Measurements from ENCODE around the gene AMIGO1. TPM values are rescaled to one million over a fixed set of nuclear protein-coding genes. Genes with fewer than 3 reads are reported as not detected.
A peak's percentile ranks its signal among the peaks of the same experiment; 100 is the strongest.

Gene AMIGO1
- total RNA-seq, 1 experiment from 2014 or later: 0.37 TPM

DNA sequence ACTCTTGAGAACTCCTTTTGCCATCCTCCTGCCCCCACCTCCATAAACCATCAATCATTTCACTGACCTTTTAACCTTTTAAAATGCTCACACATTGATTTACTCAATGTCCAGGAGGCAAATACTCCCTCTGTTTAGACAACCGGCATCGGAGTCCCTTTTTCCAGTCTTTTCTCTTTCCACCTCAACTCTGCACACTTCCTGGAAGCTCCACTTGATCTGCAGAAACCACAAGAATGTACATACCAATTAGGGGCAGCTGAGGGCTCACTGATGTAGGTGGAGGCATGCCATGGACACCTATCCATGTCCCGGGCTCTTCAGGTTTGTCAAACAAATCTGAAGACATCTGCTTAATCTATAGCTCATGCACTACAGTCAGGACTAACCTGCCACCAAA is 5.3 kb upstream of the AMIGO1 start:
- Histone ChIP-seq H3K4me1 (ENCODE audit: low read length) (peaks cover 9% of the 10 kb centered on the region), H3K4me3 (ENCODE audit: low read length) (no peak overlapping the region), H4K20me1 (ENCODE audit: insufficient read depth, low read depth, low read length) (no peaks in the 10 kb centered on the region), H3K9me3 (ENCODE audit: low read length) (no peaks in the 10 kb centered on the region), H3K36me3 (ENCODE audit: insufficient read depth, low read length) (no peaks in the 10 kb centered on the region), H3K4me2 (ENCODE audit: low read depth, low read length, poor library complexity, severe bottlenecking) (no peak overlapping the region), H3K9me2 (replicated peaks; ENCODE audit: insufficient read depth, low read length) (no peaks in the 10 kb centered on the region), H3K9ac (ENCODE audit: low read length) (no peak overlapping the region), H3K27me3 (ENCODE audit: low read length) (no peaks in the 10 kb centered on the region), H3K79me2 (ENCODE audit: low read length) (no peaks in the 10 kb centered on the region), H3K27ac (ENCODE audit: low read length) (no peak overlapping the region), H2AFZ (ENCODE audit: low read length) (no peak overlapping the region)
- DNase-seq: no peak

DNA sequence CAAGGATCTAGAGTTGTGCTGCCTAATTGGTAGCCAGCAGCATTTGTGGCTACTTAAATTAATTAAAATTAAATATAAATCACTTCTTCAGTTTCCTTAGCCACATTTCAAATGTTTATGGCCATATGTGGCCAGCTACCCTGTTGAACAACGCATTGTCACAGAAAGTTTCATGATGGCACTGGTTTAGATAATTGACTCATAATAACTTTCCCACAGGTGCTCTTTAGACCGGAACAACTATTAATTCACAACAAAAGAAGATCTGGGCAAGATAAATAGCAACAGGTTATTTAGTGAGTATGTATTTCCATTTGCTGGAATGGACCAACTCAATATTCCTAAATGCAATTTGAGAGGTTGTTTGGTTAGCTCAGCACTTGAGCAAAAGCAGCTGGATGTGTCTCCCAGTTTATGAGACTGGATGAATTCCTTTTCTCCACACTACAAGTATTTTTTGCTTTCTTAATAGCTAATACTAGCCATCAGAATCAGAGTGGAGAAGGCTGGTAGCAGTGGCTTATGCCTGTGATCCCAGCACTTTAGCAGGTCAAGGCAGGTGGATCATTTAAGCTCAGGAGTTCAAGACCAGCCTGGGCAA is 3.7 kb upstream of the AMIGO1 start:
- H3K4me2 ChIP-seq (ENCODE audit: low read depth, low read length, poor library complexity, severe bottlenecking): no peak overlapping the region
- H3K36me3 ChIP-seq (ENCODE audit: insufficient read depth, low read length): no peaks in the 10 kb centered on the region
- no peaks in the 10 kb centered on the region for H3K9me2 ChIP-seq (replicated peaks; ENCODE audit: insufficient read depth, low read length)
- H3K4me3 ChIP-seq (ENCODE audit: low read length): no peak overlapping the region
- H3K27ac ChIP-seq (ENCODE audit: low read length): no peak overlapping the region
- no peaks in the 10 kb centered on the region for H4K20me1 ChIP-seq (ENCODE audit: insufficient read depth, low read depth, low read length)
- no peak overlapping the region for H3K9ac ChIP-seq (ENCODE audit: low read length)
- H3K27me3 ChIP-seq (ENCODE audit: low read length): no peaks in the 10 kb centered on the region
- H2AFZ ChIP-seq (ENCODE audit: low read length): no peak overlapping the region
- peaks cover 14% of the 10 kb centered on the region for H3K4me1 ChIP-seq (ENCODE audit: low read length)
- no peak for DNase-seq
- no peaks in the 10 kb centered on the region for H3K9me3 ChIP-seq (ENCODE audit: low read length)
- no peaks in the 10 kb centered on the region for H3K79me2 ChIP-seq (ENCODE audit: low read length)

DNA sequence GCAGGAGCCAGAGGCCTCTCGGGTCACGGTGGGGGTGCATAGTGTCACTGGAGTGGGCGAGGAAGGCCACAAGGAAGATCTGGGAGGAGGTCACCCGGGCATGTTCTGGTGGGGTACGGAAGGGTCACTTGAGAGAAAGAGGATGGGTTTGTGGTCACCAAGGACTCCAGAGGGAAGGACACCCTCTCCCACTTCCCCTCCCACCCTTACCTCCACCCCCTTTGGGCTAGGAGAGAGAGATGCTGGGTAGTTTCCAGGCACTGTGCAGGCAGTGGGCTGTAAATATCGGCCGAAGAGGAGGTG is 703 bp downstream of the AMIGO1 start:
- no peak for DNase-seq
- Histone ChIP-seq H3K4me1 (ENCODE audit: low read length) (peaks cover 9% of the 10 kb centered on the region), H3K9me2 (replicated peaks; ENCODE audit: insufficient read depth, low read length) (no peaks in the 10 kb centered on the region), H3K36me3 (ENCODE audit: insufficient read depth, low read length) (no peaks in the 10 kb centered on the region), H3K27me3 (ENCODE audit: low read length) (no peaks in the 10 kb centered on the region), H3K4me3 (ENCODE audit: low read length) (peak overlapping the region; percentile 65; the same call in 1 of the 2 replicates), H4K20me1 (ENCODE audit: insufficient read depth, low read depth, low read length) (no peaks in the 10 kb centered on the region), H3K79me2 (ENCODE audit: low read length) (no peaks in the 10 kb centered on the region), H3K4me2 (ENCODE audit: low read depth, low read length, poor library complexity, severe bottlenecking) (peak overlapping the region; percentile 82), H3K9ac (ENCODE audit: low read length) (peak overlapping the region; percentile 54; the same call in 1 of the 2 replicates), H3K9me3 (ENCODE audit: low read length) (no peaks in the 10 kb centered on the region), H3K27ac (ENCODE audit: low read length) (no peak overlapping the region), H2AFZ (ENCODE audit: low read length) (no peak overlapping the region; the same call in 1 of the 2 replicates)

DNA sequence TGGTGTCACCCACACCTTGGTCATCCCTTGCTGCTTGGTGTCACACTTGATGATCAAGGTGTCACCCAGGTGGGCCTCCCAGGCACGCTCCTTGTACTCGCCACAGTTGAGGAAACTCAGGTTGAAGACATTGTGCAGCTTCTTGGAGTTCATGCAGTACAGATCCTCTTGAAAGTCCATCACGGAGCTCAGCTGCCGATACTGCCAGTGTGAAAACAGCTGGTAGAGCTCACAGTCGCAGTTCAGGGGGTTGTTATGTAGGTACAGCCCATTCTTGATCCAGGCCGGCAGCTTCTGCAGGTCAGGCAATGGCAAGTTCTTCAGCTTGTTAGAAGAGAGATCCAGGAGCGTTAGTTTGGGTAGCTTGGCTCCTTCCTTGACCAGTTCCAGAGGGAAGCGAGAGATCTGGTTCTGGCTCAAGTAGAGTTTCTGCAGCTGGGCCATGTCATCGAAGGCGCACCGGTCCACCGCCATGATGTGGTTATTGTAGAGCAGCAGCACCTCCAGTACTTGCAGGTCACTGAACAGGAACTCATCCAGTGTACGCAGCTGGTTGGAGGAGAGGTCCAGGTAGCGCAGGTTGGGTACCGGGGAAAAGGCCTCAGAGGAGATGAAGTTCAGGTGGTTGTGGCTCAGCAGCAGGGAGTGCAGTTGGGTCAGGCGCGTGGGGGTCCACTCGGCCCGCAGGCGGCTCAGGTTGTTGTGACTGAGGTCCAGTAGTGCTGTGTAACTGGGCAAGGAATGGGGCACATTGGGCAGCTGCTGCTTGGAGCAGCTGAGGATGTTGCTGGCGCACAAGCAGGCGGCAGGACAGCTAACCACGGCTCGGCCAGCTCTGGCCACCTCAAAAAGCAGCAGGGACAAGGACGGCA is 1.3 kb downstream of the AMIGO1 start:
- no peak overlapping the region for H3K27ac ChIP-seq (ENCODE audit: low read length)
- H3K36me3 ChIP-seq (ENCODE audit: insufficient read depth, low read length): no peaks in the 10 kb centered on the region
- H2AFZ ChIP-seq (ENCODE audit: low read length): no peak overlapping the region
- peaks cover 9% of the 10 kb centered on the region for H3K4me1 ChIP-seq (ENCODE audit: low read length)
- H3K79me2 ChIP-seq (ENCODE audit: low read length): no peaks in the 10 kb centered on the region
- no peak overlapping the region for H3K4me2 ChIP-seq (ENCODE audit: low read depth, low read length, poor library complexity, severe bottlenecking)
- no peak overlapping the region for H3K4me3 ChIP-seq (ENCODE audit: low read length)
- H3K9me2 ChIP-seq (replicated peaks; ENCODE audit: insufficient read depth, low read length): no peaks in the 10 kb centered on the region
- no peaks in the 10 kb centered on the region for H3K9me3 ChIP-seq (ENCODE audit: low read length)
- no peaks in the 10 kb centered on the region for H3K27me3 ChIP-seq (ENCODE audit: low read length)
- H3K9ac ChIP-seq (ENCODE audit: low read length): no peak overlapping the region
- no peaks in the 10 kb centered on the region for H4K20me1 ChIP-seq (ENCODE audit: insufficient read depth, low read depth, low read length)
- no peak for DNase-seq

DNA sequence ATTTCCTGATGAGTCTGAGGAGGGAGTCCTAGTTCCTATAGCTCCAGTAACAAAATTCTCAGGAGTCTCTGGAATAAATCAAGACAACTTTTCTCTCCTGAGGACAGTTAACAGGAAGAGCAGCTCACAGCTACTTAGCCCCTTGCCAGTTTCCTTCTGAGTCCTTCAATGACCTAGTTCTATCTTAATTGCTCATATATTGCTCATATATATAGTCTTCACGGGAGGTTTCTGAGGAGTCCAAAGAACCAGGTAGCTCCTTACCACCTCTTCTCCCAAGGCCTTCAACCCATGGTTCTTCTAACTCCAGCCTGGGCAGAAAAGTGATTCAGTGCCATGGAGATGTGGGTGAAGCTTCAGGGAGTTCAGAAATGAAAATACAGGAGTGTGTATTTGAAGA is 4.6 kb downstream of the AMIGO1 start:
- no peak overlapping the region for H3K27ac ChIP-seq (ENCODE audit: low read length)
- no peak overlapping the region for H3K4me2 ChIP-seq (ENCODE audit: low read depth, low read length, poor library complexity, severe bottlenecking)
- no peak overlapping the region for H3K4me3 ChIP-seq (ENCODE audit: low read length)

DNA sequence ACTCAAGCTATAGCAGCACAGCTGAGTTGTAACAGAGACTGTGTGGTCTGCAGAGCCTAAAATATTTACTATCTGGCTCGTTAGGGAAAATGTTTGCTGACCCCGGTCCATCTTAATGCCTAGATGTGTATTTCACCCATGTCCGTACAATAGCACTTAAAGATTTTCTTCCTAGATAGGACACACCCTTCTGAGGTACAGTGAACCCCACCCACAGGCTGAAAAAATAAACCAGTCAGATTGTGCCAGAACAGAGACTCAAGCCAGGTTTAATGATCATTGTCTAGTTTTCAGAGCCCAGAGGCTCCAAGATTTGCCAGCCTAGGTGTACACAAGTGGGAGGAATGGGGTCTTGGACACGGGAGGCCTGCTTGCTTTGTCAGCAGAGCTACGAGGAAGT is 5.6 kb downstream of the AMIGO1 start:
- Histone ChIP-seq H3K9ac (ENCODE audit: low read length) (no peak overlapping the region), H3K9me3 (ENCODE audit: low read length) (no peaks in the 10 kb centered on the region), H3K36me3 (ENCODE audit: insufficient read depth, low read length) (peaks cover 9% of the 10 kb centered on the region; the same call in 1 of the 2 replicates), H3K27ac (ENCODE audit: low read length) (no peak overlapping the region), H3K4me3 (ENCODE audit: low read length) (no peak overlapping the region), H3K9me2 (replicated peaks; ENCODE audit: insufficient read depth, low read length) (no peaks in the 10 kb centered on the region), H3K79me2 (ENCODE audit: low read length) (no peaks in the 10 kb centered on the region), H3K4me2 (ENCODE audit: low read depth, low read length, poor library complexity, severe bottlenecking) (no peak overlapping the region), H4K20me1 (ENCODE audit: insufficient read depth, low read depth, low read length) (peaks cover 9% of the 10 kb centered on the region; the same call in 1 of the 2 replicates), H2AFZ (ENCODE audit: low read length) (no peak overlapping the region), H3K27me3 (ENCODE audit: low read length) (no peaks in the 10 kb centered on the region), H3K4me1 (ENCODE audit: low read length) (peaks cover 2% of the 10 kb centered on the region; the same call in 1 of the 2 replicates)
- no peak for DNase-seq

More for the DNA sequence above, 4.6 kb downstream of the AMIGO1 start:
- H3K27me3 ChIP-seq (ENCODE audit: low read length): no peaks in the 10 kb centered on the region
- H3K9me3 ChIP-seq (ENCODE audit: low read length): no peaks in the 10 kb centered on the region
- no peak for DNase-seq
- H4K20me1 ChIP-seq (ENCODE audit: insufficient read depth, low read depth, low read length): peaks cover 5% of the 10 kb centered on the region; the same call in 1 of the 2 replicates
- no peaks in the 10 kb centered on the region for H3K79me2 ChIP-seq (ENCODE audit: low read length)
- no peak overlapping the region for H3K9ac ChIP-seq (ENCODE audit: low read length)
- no peak overlapping the region for H2AFZ ChIP-seq (ENCODE audit: low read length)
- H3K9me2 ChIP-seq (replicated peaks; ENCODE audit: insufficient read depth, low read length): no peaks in the 10 kb centered on the region
- peaks cover 6% of the 10 kb centered on the region for H3K4me1 ChIP-seq (ENCODE audit: low read length)
- peaks cover 9% of the 10 kb centered on the region; the same call in 1 of the 2 replicates for H3K36me3 ChIP-seq (ENCODE audit: insufficient read depth, low read length)

DNA sequence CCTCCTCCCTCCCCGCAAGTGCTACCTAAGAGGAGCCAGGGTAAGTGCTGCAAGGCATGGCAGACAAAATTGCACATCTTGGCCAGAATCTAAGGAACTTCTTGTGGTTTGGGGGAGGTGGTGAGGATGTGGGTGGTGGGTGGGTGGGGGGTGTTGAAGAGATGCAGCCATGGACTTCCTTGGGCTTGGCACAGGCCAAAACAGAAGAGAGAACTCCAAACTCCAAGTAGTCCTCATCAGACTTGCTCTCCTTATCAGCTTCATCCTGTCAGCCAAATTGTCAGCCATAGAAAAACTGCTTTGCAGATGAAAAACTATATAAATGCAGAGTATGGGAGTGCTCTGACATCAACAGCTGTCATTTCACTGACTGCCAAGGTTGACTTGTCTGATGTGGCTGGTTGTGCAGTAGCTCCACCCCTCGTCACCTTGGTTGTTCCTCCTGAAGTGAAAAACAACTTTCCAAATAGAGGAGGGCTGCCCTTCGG is 7.1 kb downstream of the AMIGO1 start:
- Histone ChIP-seq H3K4me2 (ENCODE audit: low read depth, low read length, poor library complexity, severe bottlenecking) (no peak overlapping the region), H3K9me2 (replicated peaks; ENCODE audit: insufficient read depth, low read length) (no peaks in the 10 kb centered on the region), H3K27me3 (ENCODE audit: low read length) (no peaks in the 10 kb centered on the region), H3K79me2 (ENCODE audit: low read length) (no peaks in the 10 kb centered on the region; the same call in 1 of the 2 replicates), H3K4me3 (ENCODE audit: low read length) (no peak overlapping the region), H4K20me1 (ENCODE audit: insufficient read depth, low read depth, low read length) (peaks cover 13% of the 10 kb centered on the region; the same call in 1 of the 2 replicates), H2AFZ (ENCODE audit: low read length) (no peak overlapping the region), H3K36me3 (ENCODE audit: insufficient read depth, low read length) (peaks cover 9% of the 10 kb centered on the region; the same call in 1 of the 2 replicates), H3K9me3 (ENCODE audit: low read length) (no peaks in the 10 kb centered on the region), H3K27ac (ENCODE audit: low read length) (no peak overlapping the region), H3K4me1 (ENCODE audit: low read length) (peaks cover 17% of the 10 kb centered on the region), H3K9ac (ENCODE audit: low read length) (no peak overlapping the region)
- no peak for DNase-seq

DNA sequence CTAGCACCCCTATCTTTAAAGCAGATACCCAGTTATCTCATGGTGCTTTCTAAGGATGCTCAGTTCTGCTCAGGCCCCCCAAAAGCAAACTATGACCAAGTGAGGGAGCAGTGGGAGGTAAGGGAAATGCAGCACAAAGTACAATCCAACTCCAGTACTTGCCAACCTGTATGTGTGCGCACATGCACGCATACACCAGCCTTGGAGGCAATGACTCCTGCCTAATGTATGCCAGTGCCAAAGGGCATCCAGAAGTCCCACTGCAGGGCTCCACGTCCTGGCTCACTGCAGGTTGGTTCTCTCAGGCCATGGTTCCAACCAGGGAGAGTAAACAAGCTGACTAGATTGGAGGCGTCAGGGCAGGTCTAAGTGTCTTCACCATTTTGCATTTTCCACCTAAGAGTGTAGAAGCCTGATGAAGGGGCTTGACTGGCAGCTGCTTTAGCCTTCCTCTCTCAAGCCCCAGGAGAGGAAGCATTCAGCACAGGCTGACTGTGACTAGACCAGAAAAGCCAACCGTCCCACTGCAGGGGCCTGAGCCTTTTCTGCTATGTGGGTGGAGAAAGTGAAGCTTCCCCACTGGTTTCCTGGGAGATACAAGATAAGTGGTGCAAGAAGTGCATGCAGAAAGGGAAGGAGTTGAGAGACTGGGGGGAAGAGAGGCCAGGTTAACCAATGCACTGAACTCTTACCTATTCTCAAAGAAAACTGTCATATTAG is 7.7 kb downstream of the AMIGO1 start:
- Histone ChIP-seq H2AFZ (ENCODE audit: low read length) (no peak overlapping the region), H3K27me3 (ENCODE audit: low read length) (no peaks in the 10 kb centered on the region), H4K20me1 (ENCODE audit: insufficient read depth, low read depth, low read length) (peaks cover 13% of the 10 kb centered on the region; the same call in 1 of the 2 replicates), H3K4me2 (ENCODE audit: low read depth, low read length, poor library complexity, severe bottlenecking) (no peak overlapping the region), H3K79me2 (ENCODE audit: low read length) (no peaks in the 10 kb centered on the region; the same call in 1 of the 2 replicates), H3K27ac (ENCODE audit: low read length) (no peak overlapping the region), H3K9me2 (replicated peaks; ENCODE audit: insufficient read depth, low read length) (no peaks in the 10 kb centered on the region), H3K9me3 (ENCODE audit: low read length) (no peaks in the 10 kb centered on the region), H3K9ac (ENCODE audit: low read length) (no peak overlapping the region), H3K4me3 (ENCODE audit: low read length) (no peak overlapping the region), H3K36me3 (ENCODE audit: insufficient read depth, low read length) (peaks cover 9% of the 10 kb centered on the region; the same call in 1 of the 2 replicates), H3K4me1 (ENCODE audit: low read length) (peaks cover 19% of the 10 kb centered on the region)
- DNase-seq: no peak

Measured in Karpas-422 (cell line).